H9 (cell line): ENCODE results near the gene VEZT. TPM values are rescaled to one million over a fixed set of nuclear protein-coding genes. Genes with fewer than 3 reads are reported as not detected.

Experiments
- DNase-seq: peaks from one replicate; pipeline ENCODE4 v3.0.0-alpha.2; 2017
- H2AFZ ChIP-seq: one replicate; pipeline ENCODE4 v1.6.1; 2013; ENCODE audit warnings: mild to moderate bottlenecking, low read length, control low read depth, moderate library complexity
- H2AK5ac ChIP-seq: 2 replicates; pipeline ENCODE4 v1.6.1; 2013; ENCODE audit warnings: low read length, control low read depth, mixed read lengths; ENCODE audit not compliant: insufficient read length
- H2BK120ac ChIP-seq: one replicate; pipeline ENCODE4 v1.6.1; 2013; ENCODE audit warnings: low read depth, mild to moderate bottlenecking, low read length, control low read depth, inconsistent platforms; ENCODE audit not compliant: poor library complexity, severe bottlenecking
- H2BK12ac ChIP-seq: 2 replicates; pipeline ENCODE4 v1.6.1; 2013; ENCODE audit warnings: low read length, control low read depth, mixed read lengths, low read depth; ENCODE audit not compliant: insufficient read length
- H2BK15ac ChIP-seq: 2 replicates; pipeline ENCODE4 v1.6.1; 2013; ENCODE audit warnings: low read depth, low read length, control low read depth
- H2BK20ac ChIP-seq: one replicate; pipeline ENCODE4 v1.6.1; 2013; ENCODE audit warnings: low read depth, mild to moderate bottlenecking, low read length, control low read depth, inconsistent platforms; ENCODE audit not compliant: poor library complexity, severe bottlenecking
- H2BK5ac ChIP-seq: 2 replicates; pipeline ENCODE4 v1.6.1; 2013; ENCODE audit warnings: low read length, control low read depth, mixed read lengths; ENCODE audit not compliant: insufficient read length
- H3K14ac ChIP-seq: 2 replicates; pipeline ENCODE4 v1.6.1; 2013; ENCODE audit warnings: low read length, control low read depth; ENCODE audit not compliant: insufficient read depth
- H3K18ac ChIP-seq: 2 replicates; pipeline ENCODE4 v1.6.1; 2013; ENCODE audit warnings: low read depth, mild to moderate bottlenecking, mixed read lengths, low read length, control low read depth; ENCODE audit not compliant: insufficient read length
- H3K23ac ChIP-seq: 2 replicates; pipeline ENCODE4 v1.6.1; 2013; ENCODE audit warnings: low read length, control low read depth, mixed read lengths, low read depth; ENCODE audit not compliant: insufficient read length
- H3K23me2 ChIP-seq: 2 replicates; pipeline ENCODE4 v1.6.1; 2013; ENCODE audit warnings: low read depth, mild to moderate bottlenecking, mixed read lengths, low read length, control low read depth; ENCODE audit not compliant: insufficient read length, poor library complexity, severe bottlenecking
- H3K27ac ChIP-seq: 2 replicates; pipeline ENCODE4 v1.5.1; 2013; ENCODE audit warnings: low read length, control low read depth, mixed read lengths, low read depth; ENCODE audit not compliant: insufficient read length
- H3K27me3 ChIP-seq: 2 replicates; pipeline ENCODE4 v1.6.1; 2013; ENCODE audit warnings: low read length, control low read depth, inconsistent platforms; ENCODE audit not compliant: insufficient read depth
- H3K4ac ChIP-seq: 2 replicates; pipeline ENCODE4 v1.6.1; 2013; ENCODE audit warnings: low read depth, mild to moderate bottlenecking, control low read depth, inconsistent platforms, low read length, moderate library complexity
- H3K4me1 ChIP-seq: 2 replicates; pipeline ENCODE4 v1.6.1; 2013; ENCODE audit warnings: low read length, control low read depth, inconsistent platforms; ENCODE audit not compliant: insufficient read depth
- H3K4me2 ChIP-seq: 2 replicates; pipeline ENCODE4 v1.6.1; 2013; ENCODE audit warnings: low read length, control low read depth, mixed read lengths; ENCODE audit not compliant: insufficient read length, insufficient read depth
- H3K56ac ChIP-seq: 2 replicates; pipeline ENCODE4 v1.6.1; 2013; ENCODE audit warnings: low read depth, mild to moderate bottlenecking, mixed read lengths, low read length, control low read depth; ENCODE audit not compliant: insufficient read length
- H3K79me1 ChIP-seq: 2 replicates; pipeline ENCODE4 v1.6.1; 2013; ENCODE audit warnings: low read depth, mild to moderate bottlenecking, moderate library complexity, low read length, control low read depth, inconsistent platforms; ENCODE audit not compliant: insufficient read depth, poor library complexity, severe bottlenecking
- H3K79me2 ChIP-seq: 2 replicates; pipeline ENCODE4 v1.6.1; 2013; ENCODE audit warnings: low read length, control low read depth, inconsistent platforms; ENCODE audit not compliant: insufficient read depth
- H3K9ac ChIP-seq: 2 replicates; pipeline ENCODE4 v1.6.1; 2013; ENCODE audit warnings: low read length, control low read depth, mixed read lengths; ENCODE audit not compliant: insufficient read length; ENCODE audit errors: extremely low read depth
- H3K9me3 ChIP-seq: one replicate; pipeline ENCODE4 v1.6.1; 2013; ENCODE audit warnings: low read depth, low read length, inconsistent platforms; ENCODE audit not compliant: control insufficient read depth
- H3T11ph ChIP-seq: one replicate; pipeline ENCODE4 v1.6.1; 2013; ENCODE audit warnings: mild to moderate bottlenecking, low read length, control low read depth, inconsistent platforms
- H4K20me1 ChIP-seq: one replicate; pipeline ENCODE4 v1.6.1; 2013; ENCODE audit not compliant: control insufficient read depth, insufficient read length, insufficient read depth
- H4K5ac ChIP-seq: 2 replicates; pipeline ENCODE4 v1.6.1; 2013; ENCODE audit warnings: low read depth, mild to moderate bottlenecking, mixed read lengths, low read length, control low read depth; ENCODE audit not compliant: insufficient read length
- H4K8ac ChIP-seq: replicated peaks from 2 replicates; pipeline ENCODE4 v1.6.1; 2013; ENCODE audit warnings: low read length, control low read depth, mixed read lengths, low read depth; ENCODE audit not compliant: insufficient read length
- H4K91ac ChIP-seq: 2 replicates; pipeline ENCODE4 v1.6.1; 2013; ENCODE audit warnings: low read depth, mild to moderate bottlenecking, moderate library complexity, mixed read lengths, low read length, control low read depth; ENCODE audit not compliant: insufficient read length
- H3K27ac Mint-ChIP-seq, 3 experiments: 2 replicates in 2 of 3; 3 replicates in 1 of 3; pipeline ENCODE4 v1.8.0; 2020 to 2021; ENCODE audit warnings: mixed read lengths in 3 of 3, mild to moderate bottlenecking in 1 of 3, moderate library complexity in 1 of 3
- H3K27me3 Mint-ChIP-seq: 2 replicates; pipeline ENCODE4 v1.8.0; 2021; ENCODE audit warnings: low read depth, mild to moderate bottlenecking, moderate library complexity, mixed read lengths
- H3K36me3 Mint-ChIP-seq, 3 experiments: 2 replicates in 2 of 3; 3 replicates in 1 of 3; pipeline ENCODE4 v1.8.0; 2020 to 2021; ENCODE audit warnings: low read depth in 3 of 3, mixed read lengths in 3 of 3; ENCODE audit not compliant: insufficient read depth in 1 of 3
- H3K4me1 Mint-ChIP-seq, 2 experiments: 2 replicates each; pipeline ENCODE4 v1.8.0; 2020; ENCODE audit warnings: mixed read lengths in 2 of 2
- H3K4me3 Mint-ChIP-seq, 2 experiments: 2 replicates in 1 of 2; 3 replicates in 1 of 2; pipeline ENCODE4 v1.8.0; 2020 to 2021; ENCODE audit warnings: mild to moderate bottlenecking in 2 of 2, mixed read lengths in 2 of 2, moderate library complexity in 1 of 2
- H3K9me3 Mint-ChIP-seq, 2 experiments: 2 replicates in 1 of 2; 3 replicates in 1 of 2; pipeline ENCODE4 v1.8.0; 2020; ENCODE audit warnings: mild to moderate bottlenecking in 2 of 2, mixed read lengths in 2 of 2, moderate library complexity in 1 of 2
- total RNA-seq: library from RNA; stranded (reverse); gene quantifications from 2 replicates; pipeline ENCODE4 v1.2.1, GENCODE V29; 2021
- TF ChIP-seq, protein P1 (sequence below): fragments of 200-600 bp; sonication (generic); conservative IDR thresholded peaks from 3 replicates; pipeline ENCODE4 v1.8.0; 2021; ENCODE audit warnings: antibody characterized with exemption, mild to moderate bottlenecking

The VEZT gene
- total RNA-seq, 1 experiment from 2014 or later: 69.8 TPM

DNA sequence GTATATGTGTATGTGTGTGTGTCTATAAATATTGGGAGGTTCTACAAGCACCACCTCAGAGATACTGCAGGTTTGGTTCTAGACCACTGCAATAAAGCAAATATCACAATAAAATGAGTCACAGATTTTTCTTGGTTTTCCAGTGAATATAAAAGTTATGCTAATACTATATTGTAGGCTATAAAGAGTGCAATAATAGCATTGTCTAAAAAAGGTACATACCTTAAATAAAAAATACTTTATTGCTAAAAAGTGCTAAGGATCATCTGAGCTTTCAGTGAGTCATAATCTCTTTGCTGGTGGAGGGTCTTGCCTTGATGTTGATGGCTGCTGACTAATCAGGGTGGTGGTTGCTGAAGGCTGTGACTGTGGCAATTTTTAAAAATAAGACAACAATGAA is 111.1 kb downstream of the VEZT start:
- Histone ChIP-seq H3K9ac (no peak overlapping the region), H3K4me2 (no peak overlapping the region), H2BK15ac (no peak overlapping the region), H3K9me3 (no peaks in the 10 kb centered on the region), H4K5ac (no peak overlapping the region), H4K8ac (no peak overlapping the region), H3K79me2 (no peaks in the 10 kb centered on the region), H3K27ac (no peak overlapping the region), H3K4ac (no peak overlapping the region), H2BK5ac (no peak overlapping the region), H3T11ph (no peak overlapping the region), H3K23me2 (no peaks in the 10 kb centered on the region), H2AK5ac (no peak overlapping the region), H3K18ac (no peak overlapping the region), H2BK120ac (no peak overlapping the region), H3K79me1 (no peaks in the 10 kb centered on the region), H3K56ac (no peak overlapping the region), H4K20me1 (no peaks in the 10 kb centered on the region), H2BK20ac (no peak overlapping the region), H2AFZ (no peak overlapping the region), H3K14ac (no peak overlapping the region), H3K23ac (no peak overlapping the region), H4K91ac (no peak overlapping the region), H2BK12ac (no peak overlapping the region), H3K27me3 (no peaks in the 10 kb centered on the region), H3K4me1 (no peaks in the 10 kb centered on the region)
- H3K4me1 Mint-ChIP-seq: no peaks in the 10 kb centered on the region; a peak in 1 of 4 replicates
- no peaks in the 10 kb centered on the region for H3K36me3 Mint-ChIP-seq
- H3K27ac Mint-ChIP-seq: peak overlapping the region in 1 of 3 experiments; percentile 59; a peak in 1 of 7 replicates
- H3K4me3 Mint-ChIP-seq: no peak overlapping the region
- H3K27me3 Mint-ChIP-seq: no peaks in the 10 kb centered on the region
- H3K9me3 Mint-ChIP-seq: no peaks in the 10 kb centered on the region
- no peak for DNase-seq
- TF ChIP-seq, protein P1, sequence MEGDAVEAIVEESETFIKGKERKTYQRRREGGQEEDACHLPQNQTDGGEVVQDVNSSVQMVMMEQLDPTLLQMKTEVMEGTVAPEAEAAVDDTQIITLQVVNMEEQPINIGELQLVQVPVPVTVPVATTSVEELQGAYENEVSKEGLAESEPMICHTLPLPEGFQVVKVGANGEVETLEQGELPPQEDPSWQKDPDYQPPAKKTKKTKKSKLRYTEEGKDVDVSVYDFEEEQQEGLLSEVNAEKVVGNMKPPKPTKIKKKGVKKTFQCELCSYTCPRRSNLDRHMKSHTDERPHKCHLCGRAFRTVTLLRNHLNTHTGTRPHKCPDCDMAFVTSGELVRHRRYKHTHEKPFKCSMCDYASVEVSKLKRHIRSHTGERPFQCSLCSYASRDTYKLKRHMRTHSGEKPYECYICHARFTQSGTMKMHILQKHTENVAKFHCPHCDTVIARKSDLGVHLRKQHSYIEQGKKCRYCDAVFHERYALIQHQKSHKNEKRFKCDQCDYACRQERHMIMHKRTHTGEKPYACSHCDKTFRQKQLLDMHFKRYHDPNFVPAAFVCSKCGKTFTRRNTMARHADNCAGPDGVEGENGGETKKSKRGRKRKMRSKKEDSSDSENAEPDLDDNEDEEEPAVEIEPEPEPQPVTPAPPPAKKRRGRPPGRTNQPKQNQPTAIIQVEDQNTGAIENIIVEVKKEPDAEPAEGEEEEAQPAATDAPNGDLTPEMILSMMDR: no peak
